GM19023 (cell line): ENCODE measurements around the gene GARIN5B.

Experiments
- ATAC-seq: cut with Tn5 transposase; IDR thresholded peaks from one replicate; pipeline ENCODE4 v1.9.1; 2021; ENCODE audit warnings: mild to moderate bottlenecking, moderate library complexity; ENCODE audit not compliant: unreplicated experiment

Gene GARIN5B

GRCh38 chr19:55389386-55390317 is 26.6 kb upstream of the GARIN5B start:
- no peak for ATAC-seq

- ATAC-seq = no peak
Observed at GRCh38 chr19:55387736-55388497, 24.9 kb upstream of the GARIN5B start.

- no peak for ATAC-seq
Observed at GRCh38 chr19:55386493-55386971, 23.5 kb upstream of the GARIN5B start.

DNA sequence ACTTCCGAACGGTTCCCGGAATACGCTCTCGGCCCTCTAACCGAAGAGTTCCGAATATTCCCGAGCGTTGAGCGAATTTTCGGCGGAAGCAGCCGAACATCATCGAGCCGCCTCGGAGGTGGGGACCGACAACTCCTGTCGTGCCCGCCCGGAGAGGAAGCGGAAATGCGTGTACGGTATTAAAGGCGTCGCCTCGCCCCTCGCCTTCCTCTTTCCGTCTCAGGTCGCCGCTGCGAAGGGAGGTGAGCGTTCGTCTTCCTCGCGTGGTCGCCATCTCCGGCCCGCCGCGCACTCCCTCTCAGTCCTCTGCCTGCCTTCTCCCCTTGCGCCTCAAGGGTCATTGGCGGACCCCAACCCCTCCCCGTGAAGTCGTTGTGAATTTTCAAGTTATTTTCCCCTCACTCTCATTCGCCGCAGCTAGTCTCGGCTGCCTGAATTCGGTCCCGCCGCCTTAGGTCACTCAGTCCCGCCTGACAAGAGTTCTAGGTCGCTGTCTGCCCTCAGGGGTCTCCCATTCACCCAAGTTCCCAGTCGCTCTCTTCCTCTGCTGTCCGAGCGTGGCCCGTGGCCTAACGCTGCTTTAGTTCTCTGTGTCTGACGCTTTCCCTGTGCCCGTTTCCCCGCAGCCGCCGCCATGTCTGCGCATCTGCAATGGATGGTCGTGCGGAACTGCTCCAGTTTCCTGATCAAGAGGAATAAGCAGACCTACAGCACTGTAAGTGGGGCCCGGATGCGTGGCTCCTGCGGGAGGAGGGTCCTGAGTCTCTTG is 22.8 kb upstream of the GARIN5B start, which contains the start of gene RPL28:
RPL28 (plus strand) TSS at position 209 of the 769 bp plus-strand sequence; CDS start at position 635, 426 bp downstream.
- ATAC-seq = peak; percentile 69

DNA sequence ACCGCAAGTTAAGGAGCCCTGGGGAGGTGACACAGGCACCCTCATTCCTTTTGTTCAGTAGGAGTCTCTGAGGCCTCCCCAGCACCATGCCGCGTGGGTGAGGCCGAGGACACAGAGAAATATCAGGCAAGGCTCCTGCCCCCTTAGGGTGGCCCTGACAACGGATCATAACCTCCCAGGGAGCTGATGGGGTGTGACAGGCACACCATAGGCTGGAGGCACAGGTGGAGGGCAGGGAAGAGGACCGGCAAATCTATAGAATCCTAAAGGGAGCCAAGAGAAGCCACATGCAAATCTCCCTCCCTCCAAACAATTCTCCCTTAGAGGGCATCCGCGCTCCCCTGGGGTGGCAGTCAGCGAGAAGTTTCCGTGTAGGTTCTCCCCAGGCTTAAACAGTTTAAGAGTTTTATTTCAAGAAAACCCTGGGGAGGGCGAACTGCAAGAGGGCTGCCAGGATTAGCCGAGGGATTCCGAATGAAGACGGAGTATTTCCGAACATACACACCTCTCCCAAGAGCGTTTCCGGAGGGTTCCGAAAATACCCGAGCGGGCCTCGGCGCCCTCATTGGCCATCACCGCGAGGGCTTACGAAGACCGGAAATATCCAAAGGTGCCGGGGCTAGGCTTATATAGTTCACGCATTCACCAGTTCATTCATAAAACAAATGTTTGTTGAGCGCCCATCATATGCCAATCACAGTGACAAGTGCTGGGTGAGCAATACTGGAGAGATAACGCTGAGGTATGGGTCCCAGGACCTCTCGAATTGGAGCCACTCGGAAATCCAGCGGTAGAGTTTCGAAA is 22.1 kb upstream of the GARIN5B start:
- peak; percentile 52 for ATAC-seq

DNA sequence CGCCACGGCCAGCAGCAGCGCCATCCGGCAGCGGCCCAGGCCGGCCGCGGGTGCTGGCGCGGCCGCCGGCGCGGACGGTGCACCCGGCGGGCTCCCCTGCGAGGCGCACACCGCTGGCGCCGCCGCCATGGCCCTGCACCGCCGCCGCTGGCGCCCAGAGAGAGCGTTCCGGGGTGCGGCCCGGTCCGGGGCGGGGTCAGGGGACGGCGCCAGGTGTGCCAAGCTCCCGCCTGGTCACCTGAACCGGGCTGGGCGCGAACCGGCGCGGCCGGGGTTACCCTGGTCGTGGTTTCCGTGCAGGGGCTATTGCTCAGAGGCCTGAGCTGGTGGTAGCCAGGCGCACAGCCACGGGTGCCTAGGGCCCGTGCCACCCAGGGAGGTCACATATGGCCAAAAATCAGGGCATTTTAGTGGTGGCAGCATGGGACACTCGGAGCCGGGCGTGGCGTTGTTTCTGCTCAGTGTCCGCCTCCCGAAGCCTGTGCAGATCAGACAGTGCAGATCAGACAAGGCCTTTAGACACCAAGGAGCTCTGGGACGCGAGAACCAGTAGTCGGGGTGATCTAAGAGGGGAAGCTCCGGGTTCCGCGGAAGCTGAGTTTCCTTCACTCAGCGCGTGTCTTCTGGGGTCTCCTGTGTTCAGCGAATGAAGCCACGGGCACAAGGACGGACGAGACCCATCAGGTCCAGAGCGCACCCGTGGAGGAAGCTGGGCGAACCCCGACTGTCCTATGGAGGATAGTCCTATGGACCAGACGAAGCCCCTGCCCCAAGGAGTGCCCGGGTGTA is 21.3 kb upstream of the GARIN5B start, which contains the start of gene TMEM238:
TMEM238 (minus strand) TSS at position 162 of the 789 bp plus-strand sequence; CDS start at position 129, 33 bp downstream.
- no peak for ATAC-seq

GRCh38 chr19:55383279-55384130 is 20.4 kb upstream of the GARIN5B start:
- no peak for ATAC-seq

GRCh38 chr19:55382522-55383054 is 19.5 kb upstream of the GARIN5B start:
- no peak for ATAC-seq

DNA sequence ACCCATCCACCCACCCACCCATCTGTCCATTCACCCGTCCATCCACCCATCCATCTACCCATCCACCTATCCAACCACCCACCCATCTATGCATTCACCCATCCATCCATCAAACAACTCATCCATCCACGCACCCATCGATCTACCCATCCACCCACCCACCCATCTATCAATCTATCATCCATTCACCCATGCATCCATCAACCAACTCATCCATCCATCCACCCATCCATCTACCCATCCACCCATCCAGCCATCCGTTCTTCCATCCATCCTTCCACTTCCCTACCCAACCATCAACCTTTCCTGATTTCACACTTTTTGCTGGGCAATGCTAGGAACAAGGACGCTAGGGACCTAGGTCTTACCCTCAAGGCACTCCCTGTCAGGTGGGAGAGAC is 19.0 kb upstream of the GARIN5B start:
- no peak for ATAC-seq

DNA sequence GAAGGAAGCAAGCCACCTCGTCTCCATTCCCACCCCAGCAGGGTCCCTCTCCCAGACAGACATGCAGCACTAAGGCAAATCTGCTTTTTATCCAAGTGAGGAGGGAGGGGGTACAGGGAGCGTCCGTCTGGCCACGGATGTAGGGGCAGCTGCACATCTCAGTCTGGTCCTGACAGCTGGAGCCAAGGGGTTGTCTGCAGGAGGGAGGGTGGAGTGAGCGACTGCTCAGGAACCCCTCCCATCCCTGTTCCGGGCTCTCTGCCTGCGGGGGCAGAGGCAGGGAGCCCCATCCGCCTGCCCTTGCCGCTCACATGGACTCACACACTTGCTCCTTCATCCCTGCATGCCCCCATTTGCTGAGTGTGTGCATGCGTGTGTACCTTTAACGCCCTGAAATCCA is 16.1 kb upstream of the GARIN5B start:
- ATAC-seq = no peak

- ATAC-seq = no peak
Observed at GRCh38 chr19:55377356-55378131, 14.5 kb upstream of the GARIN5B start.

DNA sequence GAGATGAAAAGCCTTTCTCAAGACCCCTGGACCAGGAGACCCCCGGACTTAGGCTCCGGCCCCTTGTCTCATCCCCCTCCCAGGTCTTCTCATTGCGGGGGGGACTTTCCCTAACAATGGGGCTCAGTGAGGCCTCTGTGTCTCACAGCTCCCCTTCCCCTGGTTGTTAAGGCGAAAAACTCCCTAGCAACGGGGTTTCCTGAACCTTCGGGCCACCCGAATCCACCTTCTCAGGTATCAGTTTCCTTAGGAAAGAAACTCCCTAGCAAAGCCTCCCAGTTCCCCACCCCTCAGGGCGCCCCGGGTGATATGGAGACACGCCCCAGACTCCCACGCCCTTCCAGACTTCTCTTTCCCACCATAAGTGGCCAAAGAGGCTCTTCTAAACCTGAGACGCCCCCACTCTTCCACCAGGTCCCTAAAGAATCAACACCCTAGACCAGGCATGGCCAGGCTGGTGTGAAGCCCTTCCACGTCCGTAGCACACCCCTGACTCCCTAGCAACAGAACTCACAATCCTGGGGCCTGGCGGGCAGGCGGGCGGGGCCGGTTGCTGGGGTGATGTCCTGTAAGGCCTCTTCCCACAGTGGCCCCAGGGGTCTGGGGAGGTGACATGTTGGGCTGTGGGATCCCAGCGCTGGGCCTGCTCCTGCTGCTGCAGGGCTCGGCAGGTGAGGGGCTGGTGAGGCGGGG is 13.3 kb upstream of the GARIN5B start, which contains the start of gene TMEM190:
TMEM190 (plus strand) TSS at position 586 of the 693 bp plus-strand sequence; CDS start at position 614, 28 bp downstream.
- no peak for ATAC-seq

- ATAC-seq = no peak
Observed at GRCh38 chr19:55373993-55374757, 11.1 kb upstream of the GARIN5B start.

DNA sequence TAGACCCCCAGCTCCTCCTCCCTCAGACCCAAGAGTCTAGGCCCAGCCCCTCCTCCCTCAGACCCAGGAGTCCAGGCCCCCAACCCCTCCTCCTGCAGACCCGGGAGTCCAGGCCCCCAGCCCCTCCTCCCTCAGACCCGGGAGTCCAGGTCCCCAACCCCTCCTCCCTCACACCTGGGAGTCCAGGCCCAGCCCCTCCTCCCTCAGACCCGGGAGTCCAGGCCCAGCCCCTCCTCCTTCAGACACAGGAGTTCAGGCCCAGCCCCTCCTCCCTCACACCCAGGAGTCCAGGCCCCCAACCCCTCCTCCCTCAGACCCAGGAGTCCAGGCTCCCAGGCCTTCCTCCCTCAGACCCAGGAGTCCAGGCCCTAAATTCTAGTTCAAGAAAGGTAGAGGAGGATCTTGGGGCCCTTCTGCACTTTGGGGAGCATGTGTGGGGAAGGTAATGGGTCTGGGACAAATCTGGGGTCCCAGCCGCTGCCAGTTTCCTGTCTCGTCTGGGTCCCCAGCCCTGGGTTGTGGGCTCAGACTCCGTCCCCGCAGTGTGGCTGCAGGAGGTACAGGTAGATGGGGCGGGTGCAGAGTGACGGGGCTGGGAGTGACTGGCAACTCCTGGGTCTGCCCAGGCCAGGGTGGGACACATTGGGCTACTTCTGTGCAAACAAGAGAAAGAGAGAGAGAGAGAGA is 10.4 kb upstream of the GARIN5B start:
- ATAC-seq = no peak
